Measurements from ENCODE around the gene ACAD8. TPM values are rescaled to one million over a fixed set of nuclear protein-coding genes. Genes with fewer than 3 reads are reported as not detected.
A peak's percentile ranks its signal among the peaks of the same experiment; 100 is the strongest.

The ACAD8 gene
- polyA plus RNA-seq, 1 donor (not counting 4 experiments of a cell fraction or from before 2014, with no cell fraction given) = 21.7 TPM

DNA sequence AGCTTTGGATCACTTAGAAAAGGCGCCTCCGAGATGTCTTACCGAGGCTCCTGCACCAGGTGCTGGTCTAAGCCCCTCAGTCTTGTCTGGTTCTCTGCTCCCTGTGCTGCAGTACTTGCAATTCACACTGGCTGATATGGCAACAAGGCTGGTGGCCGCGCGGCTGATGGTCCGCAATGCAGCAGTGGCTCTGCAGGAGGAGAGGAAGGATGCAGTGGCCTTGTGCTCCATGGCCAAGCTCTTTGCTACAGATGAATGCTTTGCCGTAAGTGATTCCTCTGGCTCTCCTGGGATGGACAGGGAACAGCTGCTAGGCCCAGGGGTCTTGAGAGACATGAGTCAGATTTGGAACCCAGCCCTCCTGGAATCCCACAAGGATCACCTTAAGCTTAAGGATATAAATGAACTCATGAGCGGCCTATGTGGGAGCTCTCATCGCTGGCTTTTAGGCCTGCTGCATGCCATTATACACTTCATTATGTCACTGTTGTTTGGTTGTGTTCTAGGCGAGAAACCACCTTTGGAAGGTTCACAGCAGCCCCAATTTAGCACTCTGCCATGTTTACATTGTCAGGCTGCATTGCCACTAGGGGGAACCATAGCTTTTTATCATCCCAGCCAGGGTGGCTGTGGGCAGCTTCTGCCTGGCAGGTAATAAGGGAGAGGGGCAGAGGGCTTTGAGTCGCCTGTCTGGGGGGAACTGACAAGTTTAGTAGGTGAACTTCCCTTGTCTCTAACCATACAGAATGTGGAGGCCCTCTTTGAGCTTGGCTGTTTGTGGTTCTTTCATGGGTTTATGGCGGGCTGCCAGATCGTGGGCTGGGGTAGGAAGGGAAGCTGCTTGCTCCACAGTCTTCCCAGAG is 8.5 kb downstream of the ACAD8 start:
- Histone ChIP-seq H3K9me3 (ENCODE audit: control insufficient read depth, low read depth, low read length) (no peaks in the 10 kb centered on the region), H3K4me3 (ENCODE audit: control insufficient read depth in 2 of 3, extremely low read depth in 1 of 3, insufficient read depth in 2 of 3, low read depth in 1 of 3, low read length in 3 of 3) (no peak overlapping the region), H4K20me1 (ENCODE audit: control insufficient read depth, extremely low read depth, insufficient read depth, low read length) (no peaks in the 10 kb centered on the region), H2AFZ (ENCODE audit: control insufficient read depth, low read length) (no peak overlapping the region), H3K27me3 (ENCODE audit: control insufficient read depth, extremely low read depth, insufficient read depth, low read length) (no peaks in the 10 kb centered on the region), H3K4me1 (ENCODE audit: control insufficient read depth, extremely low read depth, insufficient read depth, low read length) (peaks cover 17% of the 10 kb centered on the region), H3K79me2 (ENCODE audit: control insufficient read depth, insufficient read depth, low read length) (no peaks in the 10 kb centered on the region), H3K9ac (ENCODE audit: control insufficient read depth, extremely low read depth, insufficient read depth, low read length) (no peak overlapping the region), H3K4me2 (ENCODE audit: control insufficient read depth, extremely low read depth, insufficient read depth, low read depth, low read length) (no peak overlapping the region), H3K9me1 (ENCODE audit: control insufficient read depth, extremely low read depth, insufficient read depth, low read length) (no peaks in the 10 kb centered on the region), H3K36me3 (ENCODE audit: control insufficient read depth in 2 of 2, extremely low read depth in 1 of 2, insufficient read depth in 2 of 2, low read length in 2 of 2) (peaks cover 24 to 29% of the 10 kb centered on the region in 2 experiments), H3K27ac (ENCODE audit: control insufficient read depth, insufficient read depth, low read length) (no peak overlapping the region)
- TF ChIP-seq EZH2 (IDR thresholded peaks at IDR 0.05; ENCODE audit: low read length) = no peak
- TF ChIP-seq, protein P1, sequence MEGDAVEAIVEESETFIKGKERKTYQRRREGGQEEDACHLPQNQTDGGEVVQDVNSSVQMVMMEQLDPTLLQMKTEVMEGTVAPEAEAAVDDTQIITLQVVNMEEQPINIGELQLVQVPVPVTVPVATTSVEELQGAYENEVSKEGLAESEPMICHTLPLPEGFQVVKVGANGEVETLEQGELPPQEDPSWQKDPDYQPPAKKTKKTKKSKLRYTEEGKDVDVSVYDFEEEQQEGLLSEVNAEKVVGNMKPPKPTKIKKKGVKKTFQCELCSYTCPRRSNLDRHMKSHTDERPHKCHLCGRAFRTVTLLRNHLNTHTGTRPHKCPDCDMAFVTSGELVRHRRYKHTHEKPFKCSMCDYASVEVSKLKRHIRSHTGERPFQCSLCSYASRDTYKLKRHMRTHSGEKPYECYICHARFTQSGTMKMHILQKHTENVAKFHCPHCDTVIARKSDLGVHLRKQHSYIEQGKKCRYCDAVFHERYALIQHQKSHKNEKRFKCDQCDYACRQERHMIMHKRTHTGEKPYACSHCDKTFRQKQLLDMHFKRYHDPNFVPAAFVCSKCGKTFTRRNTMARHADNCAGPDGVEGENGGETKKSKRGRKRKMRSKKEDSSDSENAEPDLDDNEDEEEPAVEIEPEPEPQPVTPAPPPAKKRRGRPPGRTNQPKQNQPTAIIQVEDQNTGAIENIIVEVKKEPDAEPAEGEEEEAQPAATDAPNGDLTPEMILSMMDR (optimal IDR thresholded peaks at IDR 0.05 in 1 of 3, IDR thresholded peaks at IDR 0.05 in 1 of 3, conservative IDR thresholded peaks at IDR 0.05 in 1 of 3; ENCODE audit: extremely low read depth in 1 of 3, insufficient read depth in 2 of 3, low read length in 3 of 3) = peak; percentile 70 to 83 (median 74)
- FAIRE-seq (peak; percentile 67), DNase-seq (ENCODE audit: low read depth, low spot score) (no peak)
- dilution Hi-C loops (cut with MboI; ENCODE audit: extremely low pct_ligation_motif_present, low sequenced_read_pairs) = no loop called here

- no peaks in the 10 kb centered on the region for H3K9me1 ChIP-seq (ENCODE audit: control insufficient read depth, extremely low read depth, insufficient read depth, low read length)
- TF ChIP-seq, protein P1 (optimal IDR thresholded peaks at IDR 0.05 in 1 of 3, IDR thresholded peaks at IDR 0.05 in 1 of 3, conservative IDR thresholded peaks at IDR 0.05 in 1 of 3; ENCODE audit: extremely low read depth in 1 of 3, insufficient read depth in 2 of 3, low read length in 3 of 3) = no peak
- no peak for TF ChIP-seq EZH2 (IDR thresholded peaks at IDR 0.05; ENCODE audit: low read length)
- no peak overlapping the region for H2AFZ ChIP-seq (ENCODE audit: control insufficient read depth, low read length)
- dilution Hi-C loops (cut with MboI; ENCODE audit: extremely low pct_ligation_motif_present, low sequenced_read_pairs) = no loop called here
- FAIRE-seq (no peak), DNase-seq (ENCODE audit: low read depth, low spot score) (no peak)
- no peaks in the 10 kb centered on the region for H3K27me3 ChIP-seq (ENCODE audit: control insufficient read depth, extremely low read depth, insufficient read depth, low read length)
- no peak overlapping the region for H3K4me3 ChIP-seq (ENCODE audit: control insufficient read depth in 2 of 3, extremely low read depth in 1 of 3, insufficient read depth in 2 of 3, low read depth in 1 of 3, low read length in 3 of 3)
- no peak overlapping the region for H3K27ac ChIP-seq (ENCODE audit: control insufficient read depth, insufficient read depth, low read length)
- peaks cover 32% of the 10 kb centered on the region for H3K4me1 ChIP-seq (ENCODE audit: control insufficient read depth, extremely low read depth, insufficient read depth, low read length)
- no peak overlapping the region for H3K9ac ChIP-seq (ENCODE audit: control insufficient read depth, extremely low read depth, insufficient read depth, low read length)
- no peak overlapping the region for H3K4me2 ChIP-seq (ENCODE audit: control insufficient read depth, extremely low read depth, insufficient read depth, low read depth, low read length)
- peaks cover 16 to 18% of the 10 kb centered on the region in 2 experiments for H3K36me3 ChIP-seq (ENCODE audit: control insufficient read depth in 2 of 2, extremely low read depth in 1 of 2, insufficient read depth in 2 of 2, low read length in 2 of 2)
- no peaks in the 10 kb centered on the region for H4K20me1 ChIP-seq (ENCODE audit: control insufficient read depth, extremely low read depth, insufficient read depth, low read length)
- H3K9me3 ChIP-seq (ENCODE audit: control insufficient read depth, low read depth, low read length) = no peaks in the 10 kb centered on the region
- H3K79me2 ChIP-seq (ENCODE audit: control insufficient read depth, insufficient read depth, low read length) = peaks cover 3% of the 10 kb centered on the region
Measured at GRCh38 chr11:134264966-134265764, 11.8 kb downstream of the ACAD8 start.

All from keratinocyte (primary cell).